HG02973 (cell line): ENCODE data around the gene TRIM38.
"Not testable (repeated sequence)": the region's sequence is repeated elsewhere in the genome, so short reads cannot be mapped to it uniquely, and the experiment has no call there.

ENCODE experiments used
- ATAC-seq: cut with Tn5 transposase; IDR thresholded peaks from one replicate; pipeline ENCODE4 v1.9.1; 2021; ENCODE audit warnings: moderate library complexity; ENCODE audit not compliant: unreplicated experiment

Gene TRIM38

DNA sequence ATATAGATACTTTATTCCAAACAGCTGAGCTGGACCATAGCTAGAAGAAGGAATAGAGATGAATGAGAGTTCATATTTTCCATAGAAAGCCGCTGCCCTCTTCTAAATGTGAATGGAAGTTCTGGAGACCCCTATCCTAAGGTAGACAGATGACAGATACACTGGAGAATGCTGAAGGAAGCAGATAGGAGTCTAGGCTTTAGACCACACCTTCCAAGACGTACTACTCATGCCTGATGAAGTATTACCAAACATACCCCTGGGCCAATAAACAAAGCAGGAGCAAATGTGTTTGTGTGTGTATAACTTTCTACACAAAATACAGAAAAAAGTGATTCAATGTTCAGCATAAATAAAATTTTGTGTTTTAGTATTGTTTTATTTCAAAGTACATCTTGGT, 23.0 kb upstream of the TRIM38 start:
- ATAC-seq = no peak

DNA sequence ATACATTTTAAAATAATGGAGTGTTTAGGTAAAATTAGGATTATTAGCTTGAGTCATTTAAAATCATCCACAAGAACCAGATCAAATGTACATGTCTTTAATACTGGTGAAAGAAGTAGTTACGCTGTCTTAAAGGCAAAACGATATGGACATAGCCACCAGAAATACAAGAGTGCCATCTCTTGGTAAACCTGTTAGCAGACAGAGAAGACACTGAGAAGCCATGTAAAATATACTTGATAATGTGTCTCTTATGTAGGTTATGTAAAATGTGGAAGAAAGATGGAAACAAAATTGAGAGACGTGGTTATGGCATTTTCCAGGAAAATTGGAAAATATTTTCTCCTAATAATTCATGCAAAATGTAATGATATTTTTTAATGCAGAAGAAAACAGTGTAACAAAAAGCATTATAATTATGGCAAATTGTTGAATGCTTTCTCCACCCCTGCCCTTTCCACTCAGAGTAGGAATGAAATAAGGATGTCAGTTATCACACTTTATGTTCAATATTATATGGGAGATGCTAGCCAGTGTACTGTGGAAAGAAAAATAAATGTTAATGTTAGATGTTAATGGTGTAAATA, 19.9 kb upstream of the TRIM38 start:
- no peak for ATAC-seq

- ATAC-seq = no peak
Measured at GRCh38 chr6:25943887-25944286, 18.7 kb upstream of the TRIM38 start.

GRCh38 chr6:25944688-25945574, 17.7 kb upstream of the TRIM38 start:
- ATAC-seq = peak; percentile 90

- ATAC-seq = not testable (repeated sequence)
Measured at GRCh38 chr6:25945738-25946137, 16.9 kb upstream of the TRIM38 start.

GRCh38 chr6:25946631-25947030, 16.0 kb upstream of the TRIM38 start:
- no peak for ATAC-seq

DNA sequence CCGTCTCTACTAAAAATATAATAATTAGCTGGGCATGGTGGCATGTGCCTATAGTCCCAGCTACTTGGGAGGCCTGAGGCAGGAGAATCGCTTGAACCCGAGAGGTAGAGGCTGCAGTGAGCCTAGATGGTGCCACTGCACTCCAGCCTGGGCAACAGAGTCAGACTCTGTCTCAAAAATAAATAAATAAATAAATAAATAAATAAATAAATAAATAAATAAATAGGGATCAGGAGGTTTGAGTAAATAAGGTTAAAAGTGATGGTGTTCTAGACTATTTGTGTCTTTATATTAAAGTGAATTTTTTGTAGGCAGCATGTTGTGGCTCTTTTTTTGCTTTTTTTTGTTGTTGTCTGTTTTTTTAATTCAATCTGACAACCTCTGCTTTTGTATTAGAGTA, 15.1 kb upstream of the TRIM38 start:
- ATAC-seq = not testable (repeated sequence)

DNA sequence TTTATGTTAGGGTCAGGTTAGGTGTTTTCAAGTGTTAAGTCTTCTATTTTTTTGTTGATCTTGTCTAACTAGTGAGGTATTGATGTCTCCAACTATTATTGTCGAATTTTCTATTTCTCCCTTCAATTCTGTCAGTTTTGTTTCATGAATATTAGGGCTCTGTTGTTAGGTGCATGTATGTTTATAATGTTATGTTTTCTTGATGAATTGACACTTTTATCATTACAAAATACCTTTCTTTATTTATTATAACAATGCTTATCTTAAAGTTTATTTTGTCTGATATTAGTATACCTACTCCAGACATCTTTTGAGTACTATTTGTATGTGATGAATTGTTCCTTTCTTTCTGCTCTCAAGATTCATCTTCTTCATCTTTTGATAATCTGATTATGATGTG, 12.9 kb upstream of the TRIM38 start:
- no peak for ATAC-seq

GRCh38 chr6:25950297-25950696, 12.3 kb upstream of the TRIM38 start:
- no peak for ATAC-seq

DNA sequence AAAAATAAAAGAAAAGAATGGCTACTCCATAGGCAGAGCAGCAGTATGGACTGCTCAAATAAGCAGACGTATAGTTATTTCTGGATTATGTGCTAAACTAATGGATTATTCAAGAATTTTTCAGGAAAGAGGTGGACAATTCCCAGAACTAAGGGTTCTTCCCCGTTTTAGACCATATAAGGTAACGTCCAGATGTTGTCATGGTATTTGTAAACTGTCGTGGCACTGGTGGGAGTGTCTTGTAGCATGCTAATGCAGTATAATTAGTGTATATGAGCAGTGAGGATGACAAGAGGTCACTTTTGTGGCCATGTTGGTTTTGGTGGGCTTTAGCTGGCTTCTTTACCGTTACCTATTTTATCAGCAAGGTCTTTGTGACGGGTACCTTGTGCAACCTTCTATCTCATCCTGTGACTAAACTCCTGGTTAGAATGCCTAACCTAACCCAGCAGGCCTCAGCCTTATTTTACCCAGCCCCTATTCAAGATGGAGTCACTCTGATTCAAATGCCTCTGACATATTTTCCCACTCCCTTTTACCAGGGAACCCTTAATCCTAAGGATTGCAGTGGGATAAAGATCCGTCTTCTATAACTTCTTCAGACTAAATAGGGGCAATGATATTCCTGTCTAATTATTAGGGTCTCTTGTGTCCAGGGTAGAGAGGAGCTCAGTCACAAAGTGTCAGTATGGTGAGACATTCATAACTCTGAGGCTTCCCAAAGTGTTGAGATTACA, 11.1 kb upstream of the TRIM38 start:
- ATAC-seq = no peak

DNA sequence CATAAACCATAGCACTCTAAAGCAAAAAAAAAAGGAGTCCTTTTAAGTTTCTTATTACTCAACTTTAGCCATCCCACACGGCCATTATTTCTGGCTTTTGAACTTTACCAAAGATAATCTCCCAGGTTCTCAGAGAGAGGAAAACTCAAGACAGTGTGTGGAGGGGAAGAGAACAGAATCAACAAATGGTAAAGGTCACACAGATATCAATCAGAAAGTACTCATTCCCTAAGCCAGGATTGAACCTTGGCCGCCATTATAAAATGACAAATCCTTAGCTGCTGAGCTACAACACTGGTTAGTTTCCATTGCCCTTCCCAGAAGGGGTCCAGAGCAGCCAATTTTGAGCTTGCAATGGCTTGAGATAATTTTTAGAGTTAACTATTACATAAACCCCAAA, 10.1 kb upstream of the TRIM38 start:
- no peak for ATAC-seq

DNA sequence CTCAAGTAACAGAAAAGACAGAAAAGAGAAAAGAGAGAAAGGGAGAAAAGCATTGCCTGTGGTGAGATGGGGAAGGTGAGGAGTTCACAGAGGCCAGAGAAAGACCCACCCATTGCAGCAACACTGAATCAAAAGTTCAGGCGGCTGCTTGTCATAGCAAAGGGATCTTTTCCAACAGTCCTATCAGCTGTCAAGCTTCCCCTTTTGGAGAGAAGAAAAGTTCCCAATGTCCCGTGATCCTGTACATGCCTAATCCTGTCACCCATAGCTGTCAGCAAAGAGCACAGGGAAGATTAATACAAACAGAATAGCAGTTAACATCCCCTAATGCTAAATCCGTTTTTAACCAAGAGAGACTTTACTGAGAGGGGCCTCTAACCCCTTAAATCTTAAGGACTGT, 8.9 kb upstream of the TRIM38 start:
- no peak for ATAC-seq

GRCh38 chr6:25954756-25955155, 7.8 kb upstream of the TRIM38 start:
- ATAC-seq = no peak

- no peak for ATAC-seq
Measured at GRCh38 chr6:25956226-25956625, 6.4 kb upstream of the TRIM38 start.

- no peak for ATAC-seq
Measured at GRCh38 chr6:25958700-25959162, 3.9 kb upstream of the TRIM38 start.

DNA sequence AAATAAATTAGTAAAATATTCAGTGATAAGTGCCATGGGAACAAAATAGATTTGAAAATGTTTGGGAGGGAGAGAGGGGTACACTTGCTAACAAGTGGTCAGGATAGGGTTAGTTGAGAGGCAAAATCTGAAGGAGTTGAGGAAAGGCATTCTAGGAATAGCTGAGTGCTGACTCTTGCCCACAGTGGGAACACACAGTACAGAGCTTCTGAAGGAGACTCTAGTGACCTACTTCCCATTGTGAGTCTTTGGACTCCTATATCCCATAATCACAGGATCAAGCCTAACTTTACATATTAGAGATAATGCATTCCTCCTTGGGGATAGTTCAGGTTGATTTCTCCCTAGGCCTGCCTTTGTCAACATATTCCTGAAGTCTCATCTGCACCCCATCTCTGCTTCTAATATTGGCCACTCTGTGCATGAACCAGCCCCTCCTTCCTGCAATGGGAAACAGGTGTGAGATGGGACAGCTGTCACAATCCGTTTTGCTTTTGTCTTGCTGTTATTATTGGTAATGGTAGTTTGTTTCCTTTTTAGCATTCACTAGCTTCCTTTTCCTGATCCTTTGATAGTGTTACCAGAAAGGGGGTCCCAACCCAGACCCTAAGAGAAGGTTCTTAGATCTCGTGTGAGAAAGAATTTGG, 2.6 kb upstream of the TRIM38 start:
- ATAC-seq = no peak

DNA sequence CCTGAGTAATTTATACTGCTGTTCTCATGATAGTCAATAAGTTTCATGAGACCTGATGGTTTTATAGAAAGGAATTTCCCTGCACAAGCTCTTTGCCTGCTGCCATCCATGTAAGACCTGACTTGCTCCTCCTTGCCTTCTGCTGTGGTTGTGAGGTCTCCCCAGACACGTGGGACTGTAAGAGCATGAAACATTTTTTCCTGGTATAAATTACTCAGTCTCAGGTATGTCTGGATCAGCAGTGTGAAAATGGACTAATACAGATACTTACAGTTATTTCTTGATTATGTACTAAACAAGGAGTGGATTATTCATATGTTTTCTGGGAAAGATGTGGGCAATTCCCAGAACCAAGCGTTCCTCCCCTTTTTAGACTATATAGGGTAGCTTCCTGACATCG, 1.9 kb upstream of the TRIM38 start:
- no peak for ATAC-seq

- peak; percentile 6 for ATAC-seq
Measured at GRCh38 chr6:25961619-25962148, 918 bp upstream of the TRIM38 start.

DNA sequence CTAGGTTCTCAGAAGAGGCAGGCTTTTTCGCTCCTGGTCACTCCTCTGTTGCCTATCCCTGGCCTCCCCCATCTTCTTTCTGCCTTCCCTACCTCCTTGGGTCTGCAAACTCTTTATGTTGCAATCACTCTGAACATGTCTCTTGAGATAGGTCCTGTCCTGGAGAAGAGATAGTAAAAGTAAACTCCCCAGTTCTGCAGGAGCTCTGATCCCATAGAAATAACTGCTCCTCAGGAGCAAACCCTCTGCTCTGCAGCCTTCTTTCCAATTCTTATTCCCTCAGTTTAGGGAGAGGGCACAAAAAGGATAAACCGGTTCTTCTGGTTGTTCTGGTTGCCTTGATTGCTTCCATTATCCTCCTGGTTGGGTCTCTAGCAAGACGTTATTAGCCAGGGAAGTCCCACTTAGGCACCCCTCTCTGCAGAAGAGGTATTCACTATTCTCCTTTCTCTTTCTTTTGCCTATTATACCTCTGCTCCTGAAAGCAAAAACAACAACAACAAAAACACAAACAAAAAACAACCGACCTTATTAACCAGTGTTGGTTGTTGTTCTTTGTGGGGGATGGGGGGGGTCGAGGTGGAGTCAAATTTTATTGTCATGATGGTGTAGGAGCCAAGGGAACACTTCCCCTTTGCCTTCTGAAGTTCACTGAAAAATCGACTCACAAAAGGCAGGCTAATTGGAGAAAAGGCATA, 973 bp downstream of the TRIM38 start:
- ATAC-seq = no peak

GRCh38 chr6:25965058-25965457, 2.5 kb downstream of the TRIM38 start:
- ATAC-seq = no peak
